ENCODE data around the gene NGDN.

DNA sequence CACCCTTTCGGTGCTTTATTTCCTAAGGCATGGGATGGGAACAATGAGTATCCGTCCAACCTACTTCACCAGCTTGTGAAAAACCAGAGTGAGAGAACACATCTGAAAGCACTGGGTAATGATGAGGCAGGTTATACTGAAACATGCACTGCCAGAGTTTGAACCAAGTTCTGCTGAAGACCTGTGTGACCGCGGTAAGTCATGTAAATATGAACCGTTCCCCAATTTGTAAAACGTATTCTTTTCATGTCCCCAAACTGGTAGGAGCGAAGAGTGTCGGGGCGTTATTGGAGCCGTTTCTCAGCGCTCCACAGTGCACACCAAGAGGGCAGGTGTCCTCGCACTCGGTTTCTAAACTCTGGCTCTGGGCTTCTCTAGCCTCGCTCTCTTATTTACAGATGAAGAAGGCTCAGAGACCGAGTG is 788 bp upstream of the NGDN start:
- TF ChIP-seq, protein P1, sequence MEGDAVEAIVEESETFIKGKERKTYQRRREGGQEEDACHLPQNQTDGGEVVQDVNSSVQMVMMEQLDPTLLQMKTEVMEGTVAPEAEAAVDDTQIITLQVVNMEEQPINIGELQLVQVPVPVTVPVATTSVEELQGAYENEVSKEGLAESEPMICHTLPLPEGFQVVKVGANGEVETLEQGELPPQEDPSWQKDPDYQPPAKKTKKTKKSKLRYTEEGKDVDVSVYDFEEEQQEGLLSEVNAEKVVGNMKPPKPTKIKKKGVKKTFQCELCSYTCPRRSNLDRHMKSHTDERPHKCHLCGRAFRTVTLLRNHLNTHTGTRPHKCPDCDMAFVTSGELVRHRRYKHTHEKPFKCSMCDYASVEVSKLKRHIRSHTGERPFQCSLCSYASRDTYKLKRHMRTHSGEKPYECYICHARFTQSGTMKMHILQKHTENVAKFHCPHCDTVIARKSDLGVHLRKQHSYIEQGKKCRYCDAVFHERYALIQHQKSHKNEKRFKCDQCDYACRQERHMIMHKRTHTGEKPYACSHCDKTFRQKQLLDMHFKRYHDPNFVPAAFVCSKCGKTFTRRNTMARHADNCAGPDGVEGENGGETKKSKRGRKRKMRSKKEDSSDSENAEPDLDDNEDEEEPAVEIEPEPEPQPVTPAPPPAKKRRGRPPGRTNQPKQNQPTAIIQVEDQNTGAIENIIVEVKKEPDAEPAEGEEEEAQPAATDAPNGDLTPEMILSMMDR (IDR thresholded peaks at IDR 0.05): no peak
- no peak for TF ChIP-seq POLR2A (IDR thresholded peaks at IDR 0.05)

All from adrenal gland (tissue), 5 donors.